GM12801 (cell line): ENCODE results near the gene NAALADL2.

Experiments
- TF ChIP-seq, protein P1 (sequence below): IDR thresholded peaks from one replicate; pipeline ENCODE4 v1.5.1; 2011; ENCODE audit warnings: control low read depth; ENCODE audit not compliant: insufficient read length; ENCODE audit errors: extremely low read depth

The NAALADL2 gene

DNA sequence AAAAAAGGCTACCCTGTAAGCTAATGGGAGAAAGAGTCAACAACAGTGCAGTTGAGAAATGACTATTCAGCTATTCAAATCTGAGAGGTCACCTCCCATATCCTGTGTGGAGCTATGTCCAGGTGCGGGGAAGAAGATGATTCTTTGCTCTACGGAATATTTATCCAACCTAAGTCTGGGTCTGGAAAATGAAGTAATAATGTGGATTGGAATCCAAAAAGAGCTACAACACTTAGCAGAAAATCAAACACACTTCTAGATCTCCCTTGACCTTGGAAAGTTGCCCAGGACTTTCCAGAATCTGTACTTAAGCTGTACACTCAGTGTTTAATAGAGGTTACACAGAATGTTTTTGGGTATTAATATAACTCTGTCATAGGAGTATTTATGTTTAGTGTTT is 251.9 kb downstream of the NAALADL2 start:
- TF ChIP-seq, protein P1, sequence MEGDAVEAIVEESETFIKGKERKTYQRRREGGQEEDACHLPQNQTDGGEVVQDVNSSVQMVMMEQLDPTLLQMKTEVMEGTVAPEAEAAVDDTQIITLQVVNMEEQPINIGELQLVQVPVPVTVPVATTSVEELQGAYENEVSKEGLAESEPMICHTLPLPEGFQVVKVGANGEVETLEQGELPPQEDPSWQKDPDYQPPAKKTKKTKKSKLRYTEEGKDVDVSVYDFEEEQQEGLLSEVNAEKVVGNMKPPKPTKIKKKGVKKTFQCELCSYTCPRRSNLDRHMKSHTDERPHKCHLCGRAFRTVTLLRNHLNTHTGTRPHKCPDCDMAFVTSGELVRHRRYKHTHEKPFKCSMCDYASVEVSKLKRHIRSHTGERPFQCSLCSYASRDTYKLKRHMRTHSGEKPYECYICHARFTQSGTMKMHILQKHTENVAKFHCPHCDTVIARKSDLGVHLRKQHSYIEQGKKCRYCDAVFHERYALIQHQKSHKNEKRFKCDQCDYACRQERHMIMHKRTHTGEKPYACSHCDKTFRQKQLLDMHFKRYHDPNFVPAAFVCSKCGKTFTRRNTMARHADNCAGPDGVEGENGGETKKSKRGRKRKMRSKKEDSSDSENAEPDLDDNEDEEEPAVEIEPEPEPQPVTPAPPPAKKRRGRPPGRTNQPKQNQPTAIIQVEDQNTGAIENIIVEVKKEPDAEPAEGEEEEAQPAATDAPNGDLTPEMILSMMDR = no peak

DNA sequence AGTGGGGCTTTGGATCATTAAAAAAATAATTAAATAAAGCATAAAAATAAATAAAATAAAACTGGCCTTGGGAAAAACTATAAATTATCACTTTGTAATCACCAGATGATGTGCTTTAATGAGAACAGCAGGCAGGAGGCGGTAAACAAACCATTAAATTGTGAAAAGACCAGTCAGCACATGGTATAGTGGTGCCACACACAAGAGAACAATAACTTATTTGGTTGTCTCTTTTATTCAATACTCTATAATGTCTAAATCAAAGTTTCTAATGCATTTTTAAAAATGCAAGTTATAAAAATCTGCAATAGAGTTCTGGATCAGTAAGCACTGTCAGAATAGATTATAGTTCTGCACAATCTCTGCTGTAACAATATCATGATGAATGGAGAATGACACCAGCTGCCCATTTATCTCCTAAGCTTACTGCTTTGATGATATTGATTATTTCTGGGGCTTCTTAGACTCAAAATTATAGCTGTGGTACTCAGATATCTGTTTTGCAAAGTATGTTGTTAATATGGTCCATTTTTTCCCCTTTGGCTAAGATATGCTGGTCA is 259.3 kb downstream of the NAALADL2 start:
- TF ChIP-seq, protein P1 = no peak

DNA sequence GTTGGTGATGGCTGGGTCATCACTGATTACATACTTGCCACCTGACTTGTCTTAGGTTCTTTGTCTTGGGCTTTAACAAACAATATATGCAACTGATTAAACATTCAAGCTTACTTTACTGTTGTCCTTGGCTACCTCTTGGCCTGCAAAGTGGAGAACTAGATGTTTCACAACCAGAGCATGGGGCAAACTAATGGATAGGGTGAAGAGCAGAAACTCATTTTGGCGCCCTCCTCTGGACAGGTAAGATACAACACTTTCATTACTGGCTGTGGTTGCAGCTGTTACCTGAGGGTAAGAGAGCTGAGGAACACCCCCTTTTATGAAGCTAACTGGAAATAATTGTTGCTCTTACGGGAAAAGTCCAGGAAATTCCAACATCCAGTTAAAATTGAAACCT is 262.1 kb downstream of the NAALADL2 start:
- TF ChIP-seq, protein P1 = no peak

DNA sequence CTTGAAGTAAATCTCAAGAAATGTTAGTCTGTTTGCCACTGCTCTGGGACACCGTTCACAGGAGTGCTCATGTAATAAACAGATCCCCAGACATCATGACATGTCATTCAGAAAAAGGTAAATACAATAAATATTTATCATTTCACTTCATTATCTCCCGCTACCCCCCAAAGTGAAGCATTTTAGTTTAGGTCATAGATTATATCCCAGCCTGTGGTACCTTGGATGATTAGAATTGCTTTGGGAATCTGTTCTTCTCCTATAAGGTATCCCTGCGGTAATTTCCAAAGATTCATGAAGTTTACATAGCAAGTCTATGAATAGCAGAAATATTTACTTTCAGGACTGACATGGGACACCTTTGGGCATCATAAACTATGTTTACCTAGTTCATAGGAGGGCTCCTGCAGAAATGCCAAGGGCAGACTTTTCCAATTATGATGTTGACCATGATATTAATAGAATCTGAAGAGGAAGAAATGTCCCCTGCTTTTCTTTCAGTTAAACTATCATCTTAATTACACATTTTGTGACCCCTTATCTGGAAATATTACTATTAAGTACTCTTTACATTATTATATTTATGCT is 268.0 kb downstream of the NAALADL2 start:
- TF ChIP-seq, protein P1 = no peak

DNA sequence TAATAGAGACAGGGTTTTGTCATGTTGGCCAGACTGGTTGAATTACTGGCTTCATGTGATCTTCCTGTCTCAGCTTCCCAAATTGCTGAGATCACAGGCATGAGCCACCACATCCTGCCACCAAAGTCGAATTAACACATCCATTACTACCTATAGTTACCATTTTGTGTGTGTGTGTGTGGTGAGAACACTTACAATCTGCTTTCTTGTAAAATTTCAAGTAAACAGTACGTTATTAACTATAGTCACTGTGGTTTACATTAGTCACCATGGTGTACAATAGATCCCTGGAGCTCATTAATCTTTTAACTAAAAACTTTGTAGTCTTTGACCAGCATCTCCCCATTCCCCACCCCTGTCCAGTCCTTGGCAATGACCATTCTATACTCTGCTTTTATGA is 270.0 kb downstream of the NAALADL2 start:
- TF ChIP-seq, protein P1 = no peak

DNA sequence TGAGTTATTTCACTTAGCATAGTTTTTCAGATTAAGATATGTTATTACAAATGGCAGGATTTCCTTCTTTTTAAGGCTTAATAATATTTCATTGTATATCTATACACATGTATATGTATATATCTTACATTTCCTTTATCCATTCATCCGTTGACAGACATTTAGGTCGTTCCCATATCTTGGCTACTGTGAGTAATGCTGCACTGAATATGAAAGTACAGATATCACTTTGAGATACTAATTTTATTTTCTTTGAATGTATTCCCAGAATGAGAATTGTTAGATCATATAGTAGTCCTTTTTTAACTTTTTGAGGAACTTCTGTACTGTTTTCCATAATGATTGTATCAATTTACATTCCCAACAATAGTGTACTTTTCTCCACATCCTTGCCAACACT is 270.4 kb downstream of the NAALADL2 start:
- TF ChIP-seq, protein P1 = no peak

DNA sequence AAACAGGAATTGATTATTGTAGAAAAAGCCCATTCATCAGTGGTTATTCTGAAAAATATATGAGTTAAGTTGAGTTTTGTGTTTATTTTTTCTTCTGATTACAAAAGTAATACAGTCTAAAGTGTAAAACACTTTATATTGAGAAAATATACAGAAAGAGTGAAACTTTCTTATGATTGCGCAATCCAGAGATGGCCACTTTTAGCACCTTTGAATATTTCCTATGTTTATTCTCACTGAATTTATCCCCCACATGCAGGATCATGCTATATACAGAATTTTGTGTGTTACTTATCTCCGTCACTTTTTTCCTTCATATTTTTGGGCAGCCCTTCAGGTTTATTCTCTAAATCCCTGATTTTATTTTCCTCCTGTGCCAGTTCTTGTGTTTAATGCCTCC is 285.2 kb downstream of the NAALADL2 start:
- TF ChIP-seq, protein P1 = no peak
